Embryonic facial prominence (tissue), 1 donor: Measurements from ENCODE around the gene INPP5F.

Experiments
- DNase-seq: peaks from one replicate; pipeline ENCODE4 v3.0.0-alpha.2; 2016; ENCODE audit errors: extremely low spot score

The INPP5F gene, protein sequence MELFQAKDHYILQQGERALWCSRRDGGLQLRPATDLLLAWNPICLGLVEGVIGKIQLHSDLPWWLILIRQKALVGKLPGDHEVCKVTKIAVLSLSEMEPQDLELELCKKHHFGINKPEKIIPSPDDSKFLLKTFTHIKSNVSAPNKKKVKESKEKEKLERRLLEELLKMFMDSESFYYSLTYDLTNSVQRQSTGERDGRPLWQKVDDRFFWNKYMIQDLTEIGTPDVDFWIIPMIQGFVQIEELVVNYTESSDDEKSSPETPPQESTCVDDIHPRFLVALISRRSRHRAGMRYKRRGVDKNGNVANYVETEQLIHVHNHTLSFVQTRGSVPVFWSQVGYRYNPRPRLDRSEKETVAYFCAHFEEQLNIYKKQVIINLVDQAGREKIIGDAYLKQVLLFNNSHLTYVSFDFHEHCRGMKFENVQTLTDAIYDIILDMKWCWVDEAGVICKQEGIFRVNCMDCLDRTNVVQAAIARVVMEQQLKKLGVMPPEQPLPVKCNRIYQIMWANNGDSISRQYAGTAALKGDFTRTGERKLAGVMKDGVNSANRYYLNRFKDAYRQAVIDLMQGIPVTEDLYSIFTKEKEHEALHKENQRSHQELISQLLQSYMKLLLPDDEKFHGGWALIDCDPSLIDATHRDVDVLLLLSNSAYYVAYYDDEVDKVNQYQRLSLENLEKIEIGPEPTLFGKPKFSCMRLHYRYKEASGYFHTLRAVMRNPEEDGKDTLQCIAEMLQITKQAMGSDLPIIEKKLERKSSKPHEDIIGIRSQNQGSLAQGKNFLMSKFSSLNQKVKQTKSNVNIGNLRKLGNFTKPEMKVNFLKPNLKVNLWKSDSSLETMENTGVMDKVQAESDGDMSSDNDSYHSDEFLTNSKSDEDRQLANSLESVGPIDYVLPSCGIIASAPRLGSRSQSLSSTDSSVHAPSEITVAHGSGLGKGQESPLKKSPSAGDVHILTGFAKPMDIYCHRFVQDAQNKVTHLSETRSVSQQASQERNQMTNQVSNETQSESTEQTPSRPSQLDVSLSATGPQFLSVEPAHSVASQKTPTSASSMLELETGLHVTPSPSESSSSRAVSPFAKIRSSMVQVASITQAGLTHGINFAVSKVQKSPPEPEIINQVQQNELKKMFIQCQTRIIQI

DNA sequence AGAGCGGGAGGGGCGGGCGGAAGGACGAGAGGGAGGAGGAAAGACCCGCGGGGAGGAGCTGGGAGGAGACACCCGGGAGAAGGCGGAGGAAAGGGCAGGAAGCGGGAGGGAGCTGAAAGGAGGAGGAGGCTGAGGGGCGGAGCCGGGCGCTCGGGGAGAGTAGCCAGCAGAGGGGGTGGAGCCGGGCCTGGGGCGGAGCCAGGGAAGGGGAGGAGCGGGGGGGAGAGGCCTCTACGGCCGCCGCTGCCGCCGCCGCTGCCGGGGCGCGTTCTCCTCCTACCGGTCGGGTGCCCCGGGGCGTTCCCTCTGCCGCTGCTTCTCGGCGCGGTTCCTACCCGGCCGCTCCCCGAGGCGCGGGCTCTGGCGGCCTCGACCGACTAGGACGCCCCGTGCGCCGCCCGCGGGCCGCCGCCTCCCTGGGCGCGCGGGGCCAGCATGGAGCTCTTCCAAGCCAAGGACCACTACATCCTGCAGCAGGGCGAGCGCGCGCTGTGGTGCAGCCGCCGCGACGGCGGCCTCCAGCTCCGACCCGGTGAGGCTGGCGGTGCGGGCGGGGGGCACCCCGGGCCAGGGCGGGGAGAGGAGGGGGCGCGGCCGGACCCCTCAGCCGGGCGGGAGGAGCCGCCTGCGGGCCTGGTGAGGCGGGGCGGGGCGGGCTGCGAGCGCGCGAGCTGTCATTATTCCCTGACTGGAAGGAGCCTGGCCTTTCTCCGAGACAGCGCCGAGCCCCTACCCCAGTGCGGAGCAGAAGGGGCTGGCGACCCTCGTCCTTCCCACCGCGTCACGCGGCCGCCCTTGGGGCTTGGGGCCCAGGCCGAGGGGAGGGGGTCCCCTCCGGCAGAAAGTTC is at the start of gene INPP5F:
INPP5F (plus strand) TSS at position 223 of the 848 bp plus-strand sequence; CDS start at position 436, 213 bp downstream.
- peak; percentile 98 for DNase-seq

DNA sequence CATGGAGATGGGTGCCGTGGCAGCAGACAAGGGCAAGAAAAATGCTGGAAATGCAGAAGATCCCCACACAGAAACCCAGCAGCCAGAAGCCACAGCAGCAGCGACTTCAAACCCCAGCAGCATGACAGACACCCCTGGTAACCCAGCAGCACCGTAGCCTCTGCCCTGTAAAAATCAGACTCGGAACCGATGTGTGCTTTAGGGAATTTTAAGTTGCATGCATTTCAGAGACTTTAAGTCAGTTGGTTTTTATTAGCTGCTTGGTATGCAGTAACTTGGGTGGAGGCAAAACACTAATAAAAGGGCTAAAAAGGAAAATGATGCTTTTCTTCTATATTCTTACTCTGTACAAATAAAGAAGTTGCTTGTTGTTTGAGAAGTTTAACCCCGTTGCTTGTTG is 48.7 kb upstream of the INPP5F start:
- DNase-seq, result no peak

DNA sequence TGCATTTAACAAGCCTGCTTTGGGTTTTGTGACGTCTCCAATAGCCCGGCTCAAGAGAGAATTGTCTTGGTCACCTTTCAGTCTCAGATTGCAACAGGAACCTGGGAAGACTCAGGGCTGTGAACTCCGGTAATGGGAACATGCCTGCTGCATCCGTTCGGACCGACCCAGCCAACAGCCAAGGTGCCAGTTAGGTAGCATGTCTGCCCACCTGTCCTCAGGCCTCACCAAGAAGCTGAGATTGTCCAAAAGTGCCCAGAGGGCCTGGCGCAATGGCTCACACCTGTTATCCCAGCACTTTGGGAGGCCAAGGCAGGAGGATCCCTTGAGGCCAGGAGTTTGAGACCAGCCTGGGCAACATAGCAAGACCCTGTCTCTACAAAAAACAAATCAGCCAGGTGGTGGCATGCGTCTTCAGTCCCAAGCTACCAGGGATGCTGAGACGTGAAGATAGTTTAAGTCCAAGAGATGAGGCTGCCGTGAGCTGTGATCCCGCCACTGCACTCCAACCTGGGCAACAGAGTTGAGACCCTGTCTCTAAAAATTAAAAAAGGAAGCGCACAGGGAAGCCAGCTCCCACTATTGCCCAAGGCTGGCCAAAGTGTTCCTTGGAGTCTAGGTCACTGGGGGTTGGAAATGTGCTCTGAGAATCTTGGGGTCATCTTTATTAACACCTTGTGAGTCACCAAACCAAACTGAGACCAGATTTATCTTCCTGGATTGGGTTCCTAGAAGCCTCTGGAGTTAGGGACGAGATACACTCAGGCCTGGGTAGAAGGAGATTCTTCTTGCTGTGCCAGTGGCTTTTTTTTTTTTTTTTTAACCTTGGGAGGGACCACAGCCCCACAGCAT is 47.7 kb upstream of the INPP5F start:
- DNase-seq, result no peak

GRCh38 chr10:119679480-119679829 is 46.4 kb upstream of the INPP5F start:
- DNase-seq, result no peak

DNA sequence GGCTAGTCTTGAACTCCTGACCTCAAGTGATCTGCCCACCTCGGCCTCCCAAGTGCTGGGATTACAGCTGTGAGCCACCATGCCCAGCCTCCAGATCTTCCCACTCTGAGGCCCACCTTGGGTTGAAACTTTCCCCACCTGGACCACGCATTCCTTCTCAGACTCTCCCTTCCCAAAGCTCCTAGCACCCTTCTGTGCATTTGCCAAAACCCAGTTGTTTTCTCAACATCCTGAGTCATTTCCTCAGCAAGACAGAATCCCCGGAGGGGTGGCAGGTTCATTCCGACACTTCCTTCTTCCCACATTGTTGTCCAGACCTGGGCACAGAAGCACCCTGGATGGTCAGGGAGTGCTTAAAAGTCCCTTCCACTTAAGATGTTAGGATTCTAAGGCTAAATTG is 45.8 kb upstream of the INPP5F start:
- no peak for DNase-seq

DNA sequence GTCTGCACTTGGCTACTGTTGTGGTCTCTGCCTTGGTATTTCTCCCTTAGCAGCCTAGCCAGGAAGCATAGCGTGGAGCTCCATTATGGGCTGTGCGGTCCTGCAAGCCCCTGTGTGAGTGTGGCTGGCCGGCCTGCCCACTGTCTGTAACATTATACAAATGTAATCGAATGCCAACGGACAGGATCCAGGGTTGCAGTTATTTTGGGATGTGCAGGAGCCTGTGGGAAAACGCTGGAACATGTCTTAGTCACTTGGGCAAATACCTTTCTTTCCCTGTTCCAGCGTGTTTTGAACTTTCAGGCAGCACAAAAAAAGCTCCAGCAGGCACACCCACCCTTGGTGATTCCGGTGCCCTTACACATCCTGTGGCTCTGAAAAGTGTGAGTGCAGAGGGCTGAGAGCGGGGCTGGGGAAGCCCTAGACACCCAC is 45.2 kb upstream of the INPP5F start:
- no peak for DNase-seq

DNA sequence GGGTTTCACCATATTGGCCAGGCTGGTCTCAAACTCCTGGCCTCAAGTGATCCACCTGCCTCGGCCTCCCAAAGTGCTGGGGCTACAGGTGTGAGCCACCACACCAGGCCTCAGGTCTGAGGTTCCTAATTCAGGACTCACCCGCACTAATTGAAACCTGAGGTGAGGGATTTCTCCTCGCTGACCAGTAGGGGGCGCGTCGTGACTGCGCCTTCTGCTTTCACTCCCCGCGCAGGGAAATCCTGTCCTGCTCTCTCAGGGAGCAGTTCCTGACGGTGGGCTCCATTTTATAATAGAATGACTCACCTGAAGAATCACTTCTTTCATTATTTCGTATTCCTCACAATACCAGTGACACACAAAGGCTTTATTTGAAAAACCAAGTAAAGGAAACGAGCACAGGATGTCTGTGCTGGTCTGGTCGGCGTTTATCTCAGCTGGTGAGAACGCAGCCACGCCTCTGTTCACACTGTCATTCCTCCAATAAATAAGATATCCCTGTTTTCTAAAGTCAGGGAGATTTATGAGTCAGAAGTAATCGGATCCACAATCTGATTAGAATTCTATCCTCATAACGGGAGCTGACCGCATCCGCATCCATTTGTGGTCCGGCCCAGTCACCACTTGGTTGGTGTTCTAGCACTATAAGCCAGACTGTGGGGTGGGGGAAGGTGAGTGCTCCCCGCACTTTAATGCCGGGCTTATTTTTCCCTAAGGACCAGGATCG is 39.2 kb upstream of the INPP5F start:
- DNase-seq, result peak; percentile 40

DNA sequence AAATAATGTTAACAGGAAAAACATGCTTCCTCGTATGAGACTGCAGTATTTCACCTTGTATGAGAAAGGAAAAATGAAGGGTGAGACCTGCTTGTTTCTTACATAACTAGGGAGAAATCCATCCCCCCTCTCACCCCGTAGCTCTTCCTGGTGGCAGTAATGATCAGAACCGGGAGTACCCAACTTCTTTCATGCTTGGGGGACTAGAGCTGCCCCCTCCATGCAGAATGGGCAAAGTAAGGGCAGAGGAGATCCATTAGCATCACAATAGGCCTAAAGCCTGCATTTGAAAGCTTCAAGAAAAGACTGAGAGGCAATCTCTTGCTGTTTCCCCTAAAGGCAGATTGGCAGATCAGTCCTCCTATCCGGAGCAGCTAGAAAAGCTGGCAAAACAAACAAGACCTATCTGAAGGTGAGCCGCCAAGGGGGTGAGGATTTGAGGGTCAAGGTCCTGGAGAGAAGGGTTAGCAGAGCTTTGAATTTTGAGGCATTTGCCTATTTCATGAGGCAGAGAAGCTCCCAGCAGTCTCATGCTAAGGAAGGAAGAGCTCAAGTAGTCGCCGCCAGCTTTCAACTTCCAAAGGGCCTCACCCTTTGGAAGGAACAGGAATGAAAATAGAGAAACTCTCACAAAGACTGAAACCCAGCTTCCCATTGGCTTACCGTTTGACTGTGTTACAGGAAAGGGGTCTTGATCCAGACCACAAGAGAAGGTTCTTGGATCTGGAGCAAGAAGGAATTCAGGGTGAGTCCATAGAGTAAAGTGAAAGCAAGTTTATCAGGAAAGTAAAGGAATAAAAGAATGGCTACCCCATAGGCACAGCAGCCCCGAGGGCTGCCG is 38.4 kb upstream of the INPP5F start:
- DNase-seq, result no peak

DNA sequence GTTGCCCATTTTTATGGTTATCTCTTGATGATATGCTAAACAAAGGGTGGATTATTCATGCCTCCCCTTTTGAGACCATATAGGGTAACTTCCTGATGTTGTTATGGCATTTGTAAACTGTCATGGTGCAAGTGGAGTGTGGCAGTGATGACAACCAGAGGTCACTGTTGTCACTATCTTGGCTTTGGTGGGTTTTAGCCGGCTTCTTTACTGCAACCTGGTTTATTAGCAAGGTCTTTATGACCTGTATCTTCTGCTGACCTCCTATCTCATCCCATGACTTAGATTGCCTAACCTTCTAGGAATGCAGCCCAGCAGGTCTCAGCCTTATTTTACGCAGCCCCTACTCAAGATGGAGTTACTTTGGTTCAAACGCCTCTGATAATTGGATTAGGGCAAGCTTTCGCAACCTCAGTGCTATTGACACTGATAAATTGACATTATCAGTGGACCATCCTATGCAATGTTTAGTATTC is 37.8 kb upstream of the INPP5F start:
- DNase-seq, result no peak

- DNase-seq, result no peak
These were observed 36.8 kb upstream of the INPP5F start for GRCh38 chr10:119689016-119689580.

DNA sequence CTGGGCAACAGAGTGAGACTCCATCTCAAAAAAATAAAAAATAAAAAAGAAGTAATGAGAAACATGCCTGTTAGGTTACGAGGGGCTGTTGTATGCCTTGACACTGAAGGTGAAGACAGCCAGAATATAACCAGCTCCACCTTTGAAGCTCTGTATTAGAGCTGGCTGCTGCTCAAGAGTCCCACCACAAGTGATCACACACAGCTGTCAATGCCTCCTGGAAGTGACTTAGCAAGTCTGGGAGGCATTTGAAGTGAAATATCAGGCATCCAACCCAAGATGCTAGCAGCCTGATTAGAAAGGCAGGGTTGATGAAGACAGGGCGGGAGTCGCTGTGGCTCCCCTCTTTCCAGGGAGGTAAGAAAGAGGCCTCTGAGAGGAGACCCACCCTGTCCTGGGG is 34.1 kb upstream of the INPP5F start:
- DNase-seq, result no peak

DNA sequence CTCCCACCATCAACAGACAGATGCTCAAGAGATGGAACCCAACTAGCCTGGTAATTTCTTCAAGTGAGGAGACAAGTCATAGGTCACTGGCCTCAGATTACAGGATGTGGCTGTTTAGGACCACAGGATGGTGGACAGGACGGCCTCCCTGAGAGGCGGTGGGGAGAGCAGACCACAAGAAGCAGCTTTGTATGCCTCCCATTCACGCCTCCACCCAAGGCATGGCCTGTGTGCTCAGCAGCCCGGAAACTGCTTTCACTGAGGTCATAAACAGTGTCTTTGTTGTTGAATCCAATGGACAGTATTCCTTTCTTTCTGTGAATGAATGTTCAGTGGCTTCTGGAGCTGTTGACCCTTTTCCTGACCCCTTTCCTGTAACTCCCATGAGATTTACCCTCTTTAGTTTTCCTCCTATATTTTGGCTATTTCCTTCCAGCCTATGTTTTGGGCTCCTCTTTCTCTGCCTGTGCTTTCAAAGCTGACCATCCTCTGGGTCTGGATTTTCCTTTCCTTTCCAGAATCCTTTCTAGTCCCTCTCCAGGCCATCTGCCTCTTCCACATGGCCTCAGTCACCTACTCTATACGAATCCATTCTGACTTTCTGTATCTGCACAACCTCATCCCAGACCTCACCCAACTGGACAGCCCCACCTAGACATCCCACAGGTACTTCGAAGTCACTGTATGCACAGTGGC is 32.4 kb upstream of the INPP5F start:
- no peak for DNase-seq

GRCh38 chr10:119694608-119695007 is 31.2 kb upstream of the INPP5F start:
- DNase-seq, result no peak

- no peak for DNase-seq
These were observed 25.4 kb upstream of the INPP5F start for GRCh38 chr10:119700321-119700954.

GRCh38 chr10:119701861-119702260 is 24.0 kb upstream of the INPP5F start:
- no peak for DNase-seq

DNA sequence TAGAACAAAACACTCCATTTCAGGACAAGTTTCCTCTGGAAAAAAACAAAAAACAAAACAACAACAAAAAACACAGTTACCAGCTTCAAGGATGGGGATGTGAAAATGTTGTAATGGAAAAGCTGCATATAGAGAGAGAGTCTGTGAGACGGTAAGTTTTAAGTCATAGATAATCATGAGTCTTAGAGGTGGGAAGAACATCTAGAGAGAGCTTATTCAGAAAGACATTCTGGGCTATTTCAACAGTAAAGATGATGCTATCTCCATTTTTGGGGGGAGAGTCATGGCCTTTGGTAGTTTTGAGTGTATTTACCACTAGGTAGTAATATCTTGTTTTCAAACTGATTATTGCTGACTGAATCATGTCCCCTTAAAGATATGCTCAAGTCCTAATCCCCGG is 23.3 kb upstream of the INPP5F start:
- no peak for DNase-seq

GRCh38 chr10:119703903-119704508 is 21.8 kb upstream of the INPP5F start:
- DNase-seq, result no peak
